ENCODE measurements around the gene GBX1. TPM values are rescaled to one million over a fixed set of nuclear protein-coding genes. Genes with fewer than 3 reads are reported as not detected.
A peak's percentile ranks its signal among the peaks of the same experiment; 100 is the strongest.

GBX1 gene
- total and polyA plus RNA-seq, 4 donors, result 1.3 to 7.3 (median 3.7) TPM

DNA sequence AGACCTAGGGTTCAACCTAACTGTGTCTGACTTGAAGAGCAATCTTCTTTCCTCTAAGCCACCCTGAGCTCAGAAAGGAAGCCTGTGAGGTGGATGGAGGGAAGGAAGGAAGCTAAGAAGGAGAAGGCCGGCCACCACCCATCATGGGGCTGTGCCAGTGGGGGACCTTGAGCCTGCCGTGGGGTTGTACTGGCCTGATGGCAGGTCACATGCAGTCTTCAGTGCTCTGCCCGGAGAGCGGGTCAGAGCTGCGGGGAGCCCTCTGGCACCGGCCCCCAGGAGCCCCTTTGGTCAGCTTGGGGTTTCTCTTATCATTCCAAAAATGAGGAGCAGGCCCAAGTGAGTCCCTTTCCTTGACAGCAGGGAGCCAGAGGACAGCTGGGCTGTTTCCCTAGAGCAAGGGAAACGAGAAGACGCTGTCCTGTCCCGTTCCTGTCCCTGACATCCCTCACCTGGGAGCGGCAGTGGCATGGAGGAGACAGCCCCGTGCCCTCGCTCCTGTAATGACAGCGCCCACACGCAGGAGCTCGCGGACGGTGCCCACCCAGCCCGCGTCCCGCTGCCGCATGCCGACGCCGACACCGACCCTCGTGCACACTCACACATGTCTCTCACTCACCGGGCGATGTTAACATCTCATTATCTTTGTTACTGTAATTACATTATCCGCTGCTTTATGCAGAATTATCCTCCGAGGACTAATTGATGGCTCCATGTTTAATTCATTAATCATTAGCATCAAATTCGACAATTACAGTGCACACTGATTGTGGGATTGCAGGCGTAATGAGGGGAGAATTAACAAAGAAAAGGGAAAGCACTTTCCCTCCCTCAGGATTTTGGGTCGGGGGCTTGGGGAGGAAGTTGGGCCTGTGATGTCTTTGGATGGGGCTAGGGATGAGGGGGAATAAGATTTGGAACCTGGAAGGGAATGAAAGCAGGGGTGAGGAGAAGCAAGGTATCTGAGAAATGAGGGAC lies 31.3 kb downstream of the GBX1 start:
- WGBS (ENCODE audit: insufficient coverage), result 79% methylated on average over 30 of the region's 33 CpGs
- H3K9me3 ChIP-seq (ENCODE audit: control insufficient read depth, insufficient read depth, low read length), result no peaks in the 10 kb centered on the region
- peak in 2 of 6 donors; percentile 43 to 87 for DNase-seq (ENCODE audit: low read depth in 4 of 6, low spot score in 6 of 6)

DNA sequence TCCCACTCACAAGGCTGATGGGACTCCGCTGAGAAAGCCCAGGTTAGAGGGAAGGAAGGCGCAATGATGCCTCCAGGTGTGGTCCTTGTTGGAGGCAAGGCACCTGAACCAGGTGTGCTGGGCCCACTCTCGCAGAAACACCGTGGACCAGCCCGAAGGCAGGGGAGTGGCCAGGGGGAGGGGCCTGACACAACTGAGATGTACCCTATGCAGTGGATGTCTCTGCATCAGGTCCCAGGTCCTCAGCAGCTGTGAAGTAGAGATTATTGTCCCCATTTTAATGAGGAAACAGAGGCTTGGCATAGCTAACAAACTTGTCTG lies 32.0 kb downstream of the GBX1 start:
- H3K36me3 ChIP-seq (ENCODE audit: control insufficient read depth, insufficient read depth, low read length), result peaks cover 97% of the 10 kb centered on the region
- no peaks in the 10 kb centered on the region for H3K9me3 ChIP-seq (ENCODE audit: control insufficient read depth, insufficient read depth, low read length)
- 91% methylated on average over 5 of the region's 5 CpGs for WGBS (ENCODE audit: insufficient coverage)
- no peak overlapping the region for H3K27ac ChIP-seq (ENCODE audit: low read depth, low read length)
- H3K4me1 ChIP-seq (ENCODE audit: control insufficient read depth, insufficient read depth, low read length), result peaks cover 82% of the 10 kb centered on the region
- DNase-seq (ENCODE audit: low read depth in 4 of 6, low spot score in 6 of 6), result no peak
- no peaks in the 10 kb centered on the region for H3K27me3 ChIP-seq (ENCODE audit: control insufficient read depth, insufficient read depth, low read length)
- no peak overlapping the region for H3K4me3 ChIP-seq (ENCODE audit: low read depth, low read length)

More for the DNA sequence above, 31.3 kb downstream of the GBX1 start:
- no peak overlapping the region for H3K4me3 ChIP-seq (ENCODE audit: low read depth, low read length)
- peaks cover 97% of the 10 kb centered on the region for H3K36me3 ChIP-seq (ENCODE audit: control insufficient read depth, insufficient read depth, low read length)
- H3K27ac ChIP-seq (ENCODE audit: low read depth, low read length), result no peak overlapping the region
- H3K27me3 ChIP-seq (ENCODE audit: control insufficient read depth, insufficient read depth, low read length), result no peaks in the 10 kb centered on the region
- peaks cover 81% of the 10 kb centered on the region for H3K4me1 ChIP-seq (ENCODE audit: control insufficient read depth, insufficient read depth, low read length)

DNA sequence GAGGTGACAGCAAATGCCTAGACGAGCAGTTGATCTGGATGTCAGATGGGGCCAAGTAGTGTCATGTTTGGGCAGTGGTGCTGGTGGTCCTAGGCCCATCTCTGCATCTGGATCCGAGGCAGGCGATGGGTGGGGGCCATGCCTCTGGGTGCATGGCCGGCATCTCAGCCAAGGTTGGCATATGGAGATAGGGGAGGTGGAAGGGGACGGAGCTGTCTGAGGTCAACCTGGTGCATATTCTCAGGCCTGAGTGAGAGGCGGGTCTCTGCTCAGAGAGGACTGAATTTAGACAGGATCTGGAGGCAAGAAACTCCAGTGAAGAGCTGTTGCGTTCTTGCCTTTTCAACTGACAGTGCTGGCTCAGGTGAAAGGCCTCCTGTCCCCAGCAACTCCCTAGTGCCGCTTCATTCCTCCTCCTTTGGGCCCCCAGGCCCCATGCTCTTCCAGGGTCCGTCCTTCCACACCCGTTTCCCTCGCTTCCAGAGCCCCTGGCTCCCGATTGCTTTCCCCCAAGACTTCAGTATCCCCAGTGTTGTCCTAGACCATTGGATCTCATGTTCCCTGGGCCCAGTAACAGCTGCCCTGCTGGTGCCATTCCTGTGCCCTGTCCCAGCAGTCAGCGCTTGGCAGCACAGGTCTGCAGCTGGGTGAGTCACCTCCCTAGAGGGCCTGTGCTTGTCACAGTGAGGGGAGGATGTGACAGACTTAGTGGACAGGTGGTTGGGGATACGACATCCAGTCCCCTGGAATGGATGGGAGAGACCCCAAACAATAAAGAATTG lies 32.6 kb downstream of the GBX1 start:
- no peak for DNase-seq (ENCODE audit: low read depth in 4 of 6, low spot score in 6 of 6)
- H3K36me3 ChIP-seq (ENCODE audit: control insufficient read depth, insufficient read depth, low read length), result peaks cover 100% of the 10 kb centered on the region
- H3K4me3 ChIP-seq (ENCODE audit: low read depth, low read length), result no peak overlapping the region
- H3K4me1 ChIP-seq (ENCODE audit: control insufficient read depth, insufficient read depth, low read length), result peaks cover 87% of the 10 kb centered on the region
- WGBS (ENCODE audit: insufficient coverage), result 97% methylated on average over 12 of the region's 14 CpGs
- no peaks in the 10 kb centered on the region for H3K27me3 ChIP-seq (ENCODE audit: control insufficient read depth, insufficient read depth, low read length)
- H3K9me3 ChIP-seq (ENCODE audit: control insufficient read depth, insufficient read depth, low read length), result no peaks in the 10 kb centered on the region
- H3K27ac ChIP-seq (ENCODE audit: low read depth, low read length), result no peak overlapping the region

DNA sequence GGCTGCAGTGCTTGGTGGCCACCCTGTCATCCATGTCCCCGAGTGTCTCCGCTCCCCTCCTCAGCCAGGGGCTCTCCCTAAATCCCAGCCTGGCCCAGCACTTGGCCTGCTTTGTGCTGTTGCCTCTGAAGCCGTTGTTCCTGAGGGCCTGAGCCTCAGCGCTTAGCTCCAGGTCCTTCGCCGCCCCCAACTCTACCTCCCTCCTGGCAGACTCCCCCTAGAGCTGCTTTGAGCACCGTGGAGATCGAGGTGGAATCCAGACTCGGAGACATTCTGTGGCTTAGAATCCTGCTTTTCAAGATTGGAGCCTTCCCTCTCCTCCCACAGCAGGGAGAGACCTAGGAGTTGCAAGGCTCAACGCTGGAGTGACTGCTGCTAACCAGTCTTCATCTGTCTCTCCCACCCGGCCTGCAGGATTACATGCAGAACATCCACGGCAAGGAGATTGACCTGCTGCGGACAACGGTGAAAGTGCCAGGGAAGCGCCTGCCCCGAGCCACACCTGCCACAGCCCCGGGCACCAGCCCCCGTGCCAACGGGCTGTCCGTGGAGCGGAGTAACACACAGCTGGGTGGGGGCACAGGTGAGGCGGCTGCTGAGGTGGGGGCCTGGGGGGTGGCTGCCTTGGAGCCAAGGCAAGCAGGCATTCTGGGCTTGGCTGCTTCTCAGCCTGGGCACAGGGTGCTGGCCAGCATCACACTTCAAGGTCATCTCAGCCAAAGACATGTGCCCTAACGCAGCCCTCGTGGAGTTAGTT lies 33.3 kb downstream of the GBX1 start:
- WGBS (ENCODE audit: insufficient coverage), result 84% methylated on average over 24 of the region's 24 CpGs
- Histone ChIP-seq H3K9me3 (ENCODE audit: control insufficient read depth, insufficient read depth, low read length) (no peaks in the 10 kb centered on the region), H3K27ac (ENCODE audit: low read depth, low read length) (no peak overlapping the region), H3K36me3 (ENCODE audit: control insufficient read depth, insufficient read depth, low read length) (peaks cover 100% of the 10 kb centered on the region), H3K4me1 (ENCODE audit: control insufficient read depth, insufficient read depth, low read length) (peaks cover 87% of the 10 kb centered on the region), H3K27me3 (ENCODE audit: control insufficient read depth, insufficient read depth, low read length) (no peaks in the 10 kb centered on the region), H3K4me3 (ENCODE audit: low read depth, low read length) (no peak overlapping the region)
- DNase-seq (ENCODE audit: low read depth in 4 of 6, low spot score in 6 of 6), result no peak

DNA sequence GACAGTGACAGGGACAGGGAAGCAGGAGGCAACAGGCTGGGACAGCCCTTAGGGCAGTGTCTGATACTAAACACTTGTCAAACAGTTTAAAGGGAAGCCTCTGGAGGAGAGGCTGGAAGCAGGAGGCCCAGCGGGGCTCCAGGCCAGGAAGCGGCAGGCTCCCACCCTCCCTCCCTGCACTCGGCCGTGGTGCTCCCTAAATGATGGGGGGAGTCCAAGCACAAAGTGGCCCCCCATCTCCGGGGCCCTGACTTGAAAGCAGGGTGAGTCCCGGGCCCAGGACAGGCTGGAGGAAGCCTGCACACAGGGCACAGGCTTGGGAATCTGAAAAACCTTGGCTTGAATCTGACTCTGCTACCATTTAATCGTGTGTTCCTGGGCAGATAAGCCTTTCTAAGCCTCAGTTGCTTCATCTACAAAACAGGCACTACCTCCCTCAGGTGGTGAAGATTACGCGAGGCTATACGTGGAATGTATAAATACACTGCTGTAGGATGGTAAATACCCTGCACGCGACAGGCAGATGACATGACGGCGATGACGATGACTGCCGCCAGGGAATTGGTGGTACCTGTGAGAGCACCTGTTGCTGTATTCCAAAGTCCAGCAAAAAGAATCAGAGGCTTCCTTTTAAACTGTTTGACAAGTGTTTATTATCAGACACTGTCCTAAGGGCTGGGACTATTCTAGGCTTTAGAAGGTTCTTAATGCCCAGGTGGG lies 34.1 kb downstream of the GBX1 start:
- Histone ChIP-seq H3K27ac (ENCODE audit: low read depth, low read length) (no peak overlapping the region), H3K9me3 (ENCODE audit: control insufficient read depth, insufficient read depth, low read length) (no peaks in the 10 kb centered on the region), H3K27me3 (ENCODE audit: control insufficient read depth, insufficient read depth, low read length) (no peaks in the 10 kb centered on the region), H3K36me3 (ENCODE audit: control insufficient read depth, insufficient read depth, low read length) (peaks cover 100% of the 10 kb centered on the region), H3K4me1 (ENCODE audit: control insufficient read depth, insufficient read depth, low read length) (peaks cover 87% of the 10 kb centered on the region), H3K4me3 (ENCODE audit: low read depth, low read length) (no peak overlapping the region)
- whole genome bisulfite sequencing (ENCODE audit: insufficient coverage), result 98% methylated on average over 9 of the region's 16 CpGs
- no peak for DNase-seq (ENCODE audit: low read depth in 4 of 6, low spot score in 6 of 6)

DNA sequence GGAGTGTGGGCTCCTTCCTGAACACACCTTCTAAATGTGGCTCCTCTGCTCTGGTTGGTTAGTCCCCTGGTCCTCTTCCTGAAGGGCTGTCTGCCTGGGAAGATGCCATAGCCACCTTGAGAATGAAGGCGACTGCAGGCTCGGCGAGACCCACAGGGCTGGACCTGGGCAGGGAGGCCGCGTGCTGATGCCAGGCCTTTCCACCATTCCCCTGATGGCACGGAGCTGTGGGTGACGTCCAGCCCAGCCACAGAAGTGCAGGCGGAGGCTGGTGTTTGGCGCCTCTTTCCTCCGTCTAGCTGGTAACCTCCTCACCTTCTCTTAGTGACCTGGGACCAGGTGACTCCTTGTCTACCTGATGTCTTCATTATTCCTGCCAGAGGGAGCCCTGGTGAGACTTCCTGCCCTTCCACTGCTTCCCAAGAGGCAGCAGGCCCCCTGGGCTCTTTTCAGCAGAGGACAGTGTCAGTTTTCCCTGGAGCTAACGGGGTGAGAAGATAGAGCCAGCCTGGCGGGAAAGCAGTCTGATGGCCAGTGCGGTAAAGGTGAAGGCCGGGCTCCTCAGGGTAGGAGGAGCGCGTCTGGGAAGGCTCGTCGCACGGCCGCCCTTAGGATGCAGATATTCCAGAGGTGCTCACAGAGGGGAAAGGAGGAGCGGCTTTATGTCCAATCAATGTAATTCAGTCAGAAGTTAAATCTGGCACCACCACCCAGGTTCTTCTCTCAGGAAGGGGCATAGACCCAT lies 34.9 kb downstream of the GBX1 start:
- Histone ChIP-seq H3K4me3 (ENCODE audit: low read depth, low read length) (no peak overlapping the region), H3K36me3 (ENCODE audit: control insufficient read depth, insufficient read depth, low read length) (peaks cover 100% of the 10 kb centered on the region), H3K9me3 (ENCODE audit: control insufficient read depth, insufficient read depth, low read length) (no peaks in the 10 kb centered on the region), H3K27ac (ENCODE audit: low read depth, low read length) (peak overlapping the region; percentile 75), H3K4me1 (ENCODE audit: control insufficient read depth, insufficient read depth, low read length) (peaks cover 85% of the 10 kb centered on the region), H3K27me3 (ENCODE audit: control insufficient read depth, insufficient read depth, low read length) (no peaks in the 10 kb centered on the region)
- WGBS (ENCODE audit: insufficient coverage), result 92% methylated on average over 20 of the region's 21 CpGs
- no peak for DNase-seq (ENCODE audit: low read depth in 4 of 6, low spot score in 6 of 6)

DNA sequence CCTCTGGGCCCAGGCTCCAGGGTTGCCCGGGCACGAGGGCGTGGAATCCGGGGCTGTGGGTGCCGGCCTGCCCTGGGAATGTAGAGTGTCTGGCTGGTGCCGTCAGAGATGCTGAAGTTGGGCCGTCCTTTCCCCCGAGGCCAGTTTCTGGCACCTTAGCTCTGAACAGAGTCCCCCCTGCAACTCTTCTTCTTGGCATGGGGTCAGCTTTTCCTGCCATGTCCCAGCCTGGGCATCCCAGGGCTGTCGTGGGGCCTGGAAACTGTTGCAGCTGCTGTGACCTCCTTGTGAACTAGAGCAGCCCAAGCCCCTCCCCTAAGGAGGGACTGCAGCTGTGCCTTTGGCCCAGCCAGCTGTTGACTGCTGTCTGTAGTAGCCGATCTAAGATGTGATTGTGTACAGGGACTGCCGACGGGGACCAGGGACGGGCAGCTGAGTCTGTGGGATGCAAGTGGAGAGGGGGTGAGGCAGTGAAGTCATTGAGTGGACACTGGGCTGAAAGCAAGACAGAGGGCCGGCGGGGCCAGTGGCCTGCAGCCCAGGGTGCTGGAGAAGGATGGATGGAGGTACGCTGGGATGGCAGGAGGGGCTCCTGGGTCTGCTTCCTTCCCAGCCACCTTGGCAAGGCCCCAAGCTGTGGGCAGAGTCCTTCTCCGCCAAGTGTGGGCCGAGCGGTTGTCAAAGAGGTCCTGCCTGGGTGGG lies 35.8 kb downstream of the GBX1 start:
- WGBS (ENCODE audit: insufficient coverage), result 38% methylated on average over 18 of the region's 19 CpGs
- peak in 3 of 6 donors; percentile 24 to 74 (median 66) for DNase-seq (ENCODE audit: low read depth in 4 of 6, low spot score in 6 of 6)
- Histone ChIP-seq H3K36me3 (ENCODE audit: control insufficient read depth, insufficient read depth, low read length) (peaks cover 100% of the 10 kb centered on the region), H3K27ac (ENCODE audit: low read depth, low read length) (peak overlapping the region; percentile 75), H3K4me1 (ENCODE audit: control insufficient read depth, insufficient read depth, low read length) (peaks cover 85% of the 10 kb centered on the region), H3K27me3 (ENCODE audit: control insufficient read depth, insufficient read depth, low read length) (no peaks in the 10 kb centered on the region), H3K4me3 (ENCODE audit: low read depth, low read length) (no peak overlapping the region), H3K9me3 (ENCODE audit: control insufficient read depth, insufficient read depth, low read length) (no peaks in the 10 kb centered on the region)

DNA sequence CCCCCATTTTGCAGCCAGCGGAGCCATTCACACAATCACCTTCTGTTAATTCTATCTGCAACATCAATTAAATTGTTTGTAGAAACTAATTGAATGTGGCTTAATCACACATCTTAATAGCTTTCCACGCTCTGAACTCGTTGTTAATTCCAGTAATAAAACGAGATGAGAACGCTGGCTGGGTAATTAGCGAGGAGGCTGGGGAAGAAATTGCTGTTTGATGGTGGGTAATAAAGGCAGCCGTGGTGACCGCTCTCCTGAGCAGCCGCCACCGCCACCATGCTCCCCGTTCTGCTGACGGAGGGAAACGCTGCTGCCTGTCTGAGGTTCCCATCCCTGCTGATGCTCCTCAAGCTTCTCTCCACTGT lies 36.3 kb downstream of the GBX1 start:
- H3K27me3 ChIP-seq (ENCODE audit: control insufficient read depth, insufficient read depth, low read length), result no peaks in the 10 kb centered on the region
- H3K27ac ChIP-seq (ENCODE audit: low read depth, low read length), result peak overlapping the region; percentile 75
- no peak overlapping the region for H3K4me3 ChIP-seq (ENCODE audit: low read depth, low read length)
- peaks cover 98% of the 10 kb centered on the region for H3K36me3 ChIP-seq (ENCODE audit: control insufficient read depth, insufficient read depth, low read length)
- DNase-seq (ENCODE audit: low read depth in 4 of 6, low spot score in 6 of 6), result peak in 3 of 6 donors; percentile 62 to 98 (median 64)
- WGBS (ENCODE audit: insufficient coverage), result 23% methylated on average over 9 of the region's 13 CpGs
- peaks cover 85% of the 10 kb centered on the region for H3K4me1 ChIP-seq (ENCODE audit: control insufficient read depth, insufficient read depth, low read length)
- H3K9me3 ChIP-seq (ENCODE audit: control insufficient read depth, insufficient read depth, low read length), result no peaks in the 10 kb centered on the region

Data from spinal cord (tissue), 10 donors.